ENCODE data around the gene C9. TPM values are rescaled to one million over a fixed set of nuclear protein-coding genes. Genes with fewer than 3 reads are reported as not detected.
"Not testable (repeated sequence)": the region's sequence is repeated elsewhere in the genome, so short reads cannot be mapped to it uniquely, and the experiment has no call there.

The C9 gene
- total RNA-seq, 4 donors from 2014 or later = not detected

GRCh38 chr5:39409033-39409432, 44.7 kb upstream of the C9 start:
- Histone ChIP-seq H3K4me3 (no peak overlapping the region), H3K36me3 (no peaks in the 10 kb centered on the region), H3K4me1 (peaks cover 0 to 28% (median 14%) of the 10 kb centered on the region in 3 donors), H3K9me3 (no peaks in the 10 kb centered on the region), H3K27ac (no peak overlapping the region), H3K27me3 (no peaks in the 10 kb centered on the region)
- intact Hi-C loops (cut with DNase I) = no loop called here
- 53 to 62% methylated on average over 1 of the region's 1 CpG for WGBS, 2 donors
- DNase-seq = no peak
- TF ChIP-seq, protein P1, sequence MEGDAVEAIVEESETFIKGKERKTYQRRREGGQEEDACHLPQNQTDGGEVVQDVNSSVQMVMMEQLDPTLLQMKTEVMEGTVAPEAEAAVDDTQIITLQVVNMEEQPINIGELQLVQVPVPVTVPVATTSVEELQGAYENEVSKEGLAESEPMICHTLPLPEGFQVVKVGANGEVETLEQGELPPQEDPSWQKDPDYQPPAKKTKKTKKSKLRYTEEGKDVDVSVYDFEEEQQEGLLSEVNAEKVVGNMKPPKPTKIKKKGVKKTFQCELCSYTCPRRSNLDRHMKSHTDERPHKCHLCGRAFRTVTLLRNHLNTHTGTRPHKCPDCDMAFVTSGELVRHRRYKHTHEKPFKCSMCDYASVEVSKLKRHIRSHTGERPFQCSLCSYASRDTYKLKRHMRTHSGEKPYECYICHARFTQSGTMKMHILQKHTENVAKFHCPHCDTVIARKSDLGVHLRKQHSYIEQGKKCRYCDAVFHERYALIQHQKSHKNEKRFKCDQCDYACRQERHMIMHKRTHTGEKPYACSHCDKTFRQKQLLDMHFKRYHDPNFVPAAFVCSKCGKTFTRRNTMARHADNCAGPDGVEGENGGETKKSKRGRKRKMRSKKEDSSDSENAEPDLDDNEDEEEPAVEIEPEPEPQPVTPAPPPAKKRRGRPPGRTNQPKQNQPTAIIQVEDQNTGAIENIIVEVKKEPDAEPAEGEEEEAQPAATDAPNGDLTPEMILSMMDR (IDR thresholded peaks at IDR 0.05) = no peak
- no peak for TF ChIP-seq POLR2A (IDR thresholded peaks at IDR 0.05)

DNA sequence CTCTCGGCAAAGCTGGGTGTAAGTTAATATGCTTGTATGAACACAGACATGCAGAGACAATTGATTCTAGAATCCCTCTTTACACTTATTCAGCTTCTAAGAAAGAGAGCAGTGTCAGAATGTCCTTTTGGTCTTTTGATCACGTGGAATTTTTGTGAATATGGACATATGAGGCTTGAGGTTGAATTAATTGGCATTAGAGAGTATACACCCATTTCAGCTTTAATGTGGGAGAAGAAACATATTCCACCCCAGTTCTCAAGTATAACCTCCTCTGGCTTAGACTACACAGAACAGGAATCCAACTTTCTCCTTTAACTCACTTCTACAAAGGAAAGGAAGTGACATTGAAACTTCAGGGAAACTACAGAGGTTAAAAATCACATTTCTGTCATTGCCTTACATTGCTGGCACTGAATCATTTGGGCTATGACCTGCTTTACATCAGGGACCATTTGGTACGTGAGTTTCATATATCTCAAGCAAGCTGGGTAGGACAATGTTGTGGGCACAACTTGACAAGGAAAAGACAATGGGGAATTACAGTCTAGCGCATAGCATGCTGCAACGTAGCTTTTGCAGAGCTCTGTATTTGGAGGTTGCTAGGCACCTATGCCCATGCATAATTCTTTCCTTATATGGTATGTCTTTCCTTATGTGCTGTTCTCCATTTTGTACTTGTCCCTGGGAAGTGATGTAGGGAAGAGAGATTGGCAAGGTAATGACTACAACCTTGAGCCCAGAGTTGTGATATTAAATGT, 41.0 kb upstream of the C9 start:
- no peaks in the 10 kb centered on the region for H3K27me3 ChIP-seq
- DNase-seq = no peak
- H3K27ac ChIP-seq = no peak overlapping the region
- intact Hi-C loops (cut with DNase I) = no loop called here
- 33% methylated on average over 5 of the region's 5 CpGs for WGBS, 2 donors
- H3K9me3 ChIP-seq = no peaks in the 10 kb centered on the region
- H3K4me1 ChIP-seq = peaks cover 0 to 6% (median 4%) of the 10 kb centered on the region in 3 donors
- no peaks in the 10 kb centered on the region for H3K36me3 ChIP-seq
- no peak overlapping the region for H3K4me3 ChIP-seq
- TF ChIP-seq POLR2A (IDR thresholded peaks at IDR 0.05) = no peak
- TF ChIP-seq, protein P1 (IDR thresholded peaks at IDR 0.05) = no peak

DNA sequence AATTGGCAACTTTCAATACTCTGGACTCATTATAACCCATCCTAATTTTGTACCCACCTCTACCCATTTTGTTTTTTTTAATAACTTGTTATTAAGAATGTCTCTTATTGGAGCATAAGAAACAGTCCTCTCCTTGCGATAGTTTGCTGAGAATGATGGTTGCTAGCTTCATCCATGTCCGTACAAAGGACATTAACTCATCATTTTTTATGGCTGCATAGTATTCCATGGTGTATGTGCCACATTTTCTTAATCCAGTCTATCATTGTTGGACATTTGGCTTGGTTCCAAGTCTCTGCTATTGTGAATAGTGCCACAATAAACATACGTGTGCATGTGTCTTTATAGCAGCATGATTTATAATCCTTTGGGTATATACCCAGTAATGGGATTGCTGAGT, 39.5 kb upstream of the C9 start:
- DNase-seq; intact Hi-C loops (cut with DNase I): not testable (repeated sequence)
- 85 to 86% methylated on average over 3 of the region's 3 CpGs for WGBS, 2 donors

GRCh38 chr5:39402140-39402539, 37.8 kb upstream of the C9 start:
- H3K9me3 ChIP-seq; H3K36me3 ChIP-seq; intact Hi-C loops (cut with DNase I); H3K4me3 ChIP-seq; H3K27me3 ChIP-seq; DNase-seq: not testable (repeated sequence)
- H3K27ac ChIP-seq = peak overlapping the region in 1 of 4 donors; percentile 18
- H3K4me1 ChIP-seq = peaks cover 0 to 30% (median 8%) of the 10 kb centered on the region in 3 donors

More for the DNA sequence above, 39.5 kb upstream of the C9 start:
- peaks cover 0 to 21% (median 7%) of the 10 kb centered on the region in 3 donors for H3K4me1 ChIP-seq
- H3K27ac ChIP-seq, H3K4me3 ChIP-seq, H3K9me3 ChIP-seq, H3K27me3 ChIP-seq, H3K36me3 ChIP-seq: not testable (repeated sequence)

- H3K4me3 ChIP-seq = no peak overlapping the region
- no peaks in the 10 kb centered on the region for H3K27me3 ChIP-seq
- H3K36me3 ChIP-seq = no peaks in the 10 kb centered on the region
- intact Hi-C loops (cut with DNase I) = no loop called here
- 59 to 74% methylated on average over 5 of the region's 5 CpGs for WGBS, 2 donors
- DNase-seq = no peak
- peaks cover 0 to 36% (median 18%) of the 10 kb centered on the region in 3 donors for H3K4me1 ChIP-seq
- peak overlapping the region; percentile 46 to 86 (median 68) for H3K27ac ChIP-seq
- TF ChIP-seq, protein P1 (IDR thresholded peaks at IDR 0.05) = no peak
- no peaks in the 10 kb centered on the region for H3K9me3 ChIP-seq
These were observed 36.7 kb upstream of the C9 start for GRCh38 chr5:39400713-39401578.
